Measurements from ENCODE around the gene SPRED1.
A peak's percentile ranks its signal among the peaks of the same experiment; 100 is the strongest.

Gene SPRED1

GRCh38 chr15:38252481-38253350 lies at the start of gene SPRED1:
Gene SPRED1, plus strand, starts transcription at chr15:38252836. Its CDS starts 350 bp downstream, at chr15:38253186.
- DNase-seq, result peak in 1 of 2 experiments; percentile 6

GRCh38 chr15:38205526-38206272 lies 46.9 kb upstream of the SPRED1 start:
- DNase-seq, result no peak

- no peak for DNase-seq
Measured at GRCh38 chr15:38207621-38208020, 45.0 kb upstream of the SPRED1 start.

- DNase-seq, result no peak
Measured at GRCh38 chr15:38208206-38208605, 44.4 kb upstream of the SPRED1 start.

GRCh38 chr15:38208779-38209178 lies 43.9 kb upstream of the SPRED1 start:
- DNase-seq, result no peak

GRCh38 chr15:38211249-38211648 lies 41.4 kb upstream of the SPRED1 start:
- DNase-seq, result no peak

- DNase-seq, result no peak
Measured at GRCh38 chr15:38211811-38212210, 40.8 kb upstream of the SPRED1 start.

GRCh38 chr15:38212729-38213351 lies 39.8 kb upstream of the SPRED1 start:
- no peak for DNase-seq

GRCh38 chr15:38213356-38213755 lies 39.3 kb upstream of the SPRED1 start:
- no peak for DNase-seq

GRCh38 chr15:38215707-38216106 lies 36.9 kb upstream of the SPRED1 start:
- DNase-seq, result no peak

- DNase-seq, result no peak
Measured at GRCh38 chr15:38216763-38217162, 35.9 kb upstream of the SPRED1 start.

GRCh38 chr15:38217191-38217595 lies 35.4 kb upstream of the SPRED1 start:
- peak; percentile 41 to 53 for DNase-seq

- peak in 1 of 2 experiments; percentile 47 for DNase-seq
Measured at GRCh38 chr15:38217788-38218609, 34.6 kb upstream of the SPRED1 start.

GRCh38 chr15:38220606-38221273 lies 31.9 kb upstream of the SPRED1 start:
- DNase-seq, result no peak

- DNase-seq, result no peak
Measured at GRCh38 chr15:38224486-38224885, 28.1 kb upstream of the SPRED1 start.

GRCh38 chr15:38225381-38225780 lies 27.3 kb upstream of the SPRED1 start:
- DNase-seq, result no peak

- no peak for DNase-seq
Measured at GRCh38 chr15:38226608-38227266, 25.9 kb upstream of the SPRED1 start.

GRCh38 chr15:38227941-38228340 lies 24.7 kb upstream of the SPRED1 start:
- no peak for DNase-seq

GRCh38 chr15:38228618-38229017 lies 24.0 kb upstream of the SPRED1 start:
- DNase-seq, result no peak

GRCh38 chr15:38229705-38230310 lies 22.8 kb upstream of the SPRED1 start:
- no peak for DNase-seq

GRCh38 chr15:38231436-38231835 lies 21.2 kb upstream of the SPRED1 start:
- no peak for DNase-seq

Measured in NCI-H187 (cell line).